HG03097 (cell line): ENCODE measurements around the gene ANKS3.

Experiments
- ATAC-seq: cut with Tn5 transposase; IDR thresholded peaks from one replicate; pipeline ENCODE4 v1.9.1; 2021; ENCODE audit not compliant: unreplicated experiment, low FRiP score

ANKS3 gene, protein sequence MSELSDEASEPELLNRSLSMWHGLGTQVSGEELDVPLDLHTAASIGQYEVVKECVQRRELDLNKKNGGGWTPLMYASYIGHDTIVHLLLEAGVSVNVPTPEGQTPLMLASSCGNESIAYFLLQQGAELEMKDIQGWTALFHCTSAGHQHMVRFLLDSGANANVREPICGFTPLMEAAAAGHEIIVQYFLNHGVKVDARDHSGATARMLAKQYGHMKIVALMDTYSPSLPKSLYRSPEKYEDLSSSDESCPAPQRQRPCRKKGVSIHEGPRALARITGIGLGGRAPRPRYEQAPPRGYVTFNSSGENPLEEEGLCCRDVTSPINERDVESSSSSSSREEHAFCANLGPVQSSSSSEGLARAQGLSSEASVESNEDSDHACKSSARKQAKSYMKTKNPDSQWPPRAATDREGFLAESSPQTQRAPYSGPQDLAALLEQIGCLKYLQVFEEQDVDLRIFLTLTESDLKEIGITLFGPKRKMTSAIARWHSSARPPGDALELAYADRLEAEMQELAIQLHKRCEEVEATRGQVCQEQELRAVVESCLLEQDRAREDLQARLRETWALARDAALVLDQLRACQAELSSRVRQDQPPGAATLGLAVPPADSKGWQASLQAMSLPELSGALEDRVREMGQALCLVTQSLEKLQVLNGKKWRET

DNA sequence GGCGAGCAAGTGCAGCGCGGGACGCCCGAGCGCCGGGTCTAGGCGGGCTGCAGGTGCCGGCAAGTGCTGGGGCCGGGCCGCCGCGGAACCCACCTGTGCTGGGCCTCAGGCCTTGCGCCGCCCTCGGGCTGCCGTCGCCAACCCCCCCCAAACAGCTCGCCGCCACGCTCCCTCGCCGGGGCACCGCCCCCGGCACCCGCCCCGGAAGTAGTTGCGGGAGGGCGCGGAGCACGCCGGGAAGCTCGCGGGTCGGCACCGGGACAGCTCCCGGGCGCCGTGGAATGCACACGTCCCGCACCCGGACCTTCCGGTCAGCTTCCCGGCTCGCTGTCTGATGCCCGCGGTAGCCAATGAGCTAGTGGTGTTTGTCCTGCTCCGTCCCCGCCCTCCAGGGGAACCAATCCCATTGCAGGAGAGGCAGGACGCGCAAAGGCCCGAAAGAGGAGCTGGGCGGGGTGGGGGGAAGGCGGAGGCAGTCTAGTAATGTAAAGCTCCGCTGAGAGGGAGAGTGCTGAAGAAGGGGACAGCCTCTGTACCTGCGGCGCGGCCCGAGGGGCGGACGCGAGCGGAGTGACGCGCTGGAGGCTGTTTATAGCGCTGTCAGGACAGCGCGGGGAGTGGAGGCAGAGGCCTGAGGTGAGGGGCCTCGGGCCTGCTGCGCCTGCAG lies at the start of gene ANKS3, which contains the start of gene DNAAF8:
ANKS3 (minus strand) TSS at position 209 of the 667 bp plus-strand sequence. CDS start 4,122 bp downstream, outside the sequence.
DNAAF8 (plus strand) TSS at position 475 of the 667 bp plus-strand sequence. CDS start 1,978 bp downstream, outside the sequence.
- peak; percentile 75 for ATAC-seq

DNA sequence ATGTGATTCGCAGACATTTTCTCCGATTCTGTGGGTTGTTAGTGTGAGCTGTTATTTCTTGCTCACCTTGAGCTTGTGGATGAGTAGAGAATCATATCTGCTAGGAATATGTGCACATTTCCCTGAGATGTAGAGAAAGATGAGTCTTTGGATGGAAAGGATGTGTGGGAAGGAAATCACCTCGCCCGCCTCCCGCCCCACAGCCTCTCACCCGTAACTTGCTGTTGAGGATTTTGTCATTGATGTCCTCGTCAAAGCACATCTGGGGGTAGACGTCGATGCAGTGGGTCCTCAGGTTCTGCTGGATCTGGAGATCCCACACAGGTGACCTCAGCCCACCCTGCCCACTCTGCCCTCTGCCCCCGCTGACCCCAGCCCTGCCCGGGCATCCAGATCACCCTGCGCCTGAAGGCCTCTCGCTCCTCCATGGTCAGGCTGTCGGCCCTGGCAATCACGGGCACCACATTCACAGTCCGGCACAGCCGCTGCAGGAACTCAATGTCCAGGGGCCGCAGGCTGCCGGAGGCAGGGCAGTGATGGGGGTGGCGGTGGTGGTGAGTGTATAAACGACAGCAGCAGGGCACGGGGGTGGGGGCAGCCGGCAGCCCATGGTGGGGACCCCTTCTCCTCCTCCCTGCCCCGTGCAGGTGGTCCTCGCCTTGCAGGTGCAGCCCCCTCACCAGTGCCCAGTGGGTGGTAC lies 49.3 kb upstream of the ANKS3 start:
- no peak for ATAC-seq

DNA sequence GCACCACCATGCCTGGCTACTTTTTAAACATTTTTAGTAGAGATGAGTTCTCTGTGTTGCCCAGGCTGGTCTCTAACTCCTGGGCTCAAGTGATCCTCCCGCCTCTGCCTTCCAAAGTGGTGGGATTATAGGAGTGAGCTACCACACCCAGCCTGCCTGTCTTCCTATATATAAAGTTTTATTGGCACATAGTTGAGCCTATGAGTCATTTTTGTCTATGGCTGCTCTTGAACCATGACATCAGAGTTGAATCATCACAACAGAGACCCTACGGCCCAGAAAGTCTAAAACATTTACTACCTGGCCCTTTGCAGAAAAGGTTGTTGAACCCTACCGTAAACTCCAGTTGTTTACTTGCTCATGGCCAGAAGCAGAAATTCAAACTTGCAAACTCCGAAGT lies 46.2 kb upstream of the ANKS3 start:
- ATAC-seq, result no peak

DNA sequence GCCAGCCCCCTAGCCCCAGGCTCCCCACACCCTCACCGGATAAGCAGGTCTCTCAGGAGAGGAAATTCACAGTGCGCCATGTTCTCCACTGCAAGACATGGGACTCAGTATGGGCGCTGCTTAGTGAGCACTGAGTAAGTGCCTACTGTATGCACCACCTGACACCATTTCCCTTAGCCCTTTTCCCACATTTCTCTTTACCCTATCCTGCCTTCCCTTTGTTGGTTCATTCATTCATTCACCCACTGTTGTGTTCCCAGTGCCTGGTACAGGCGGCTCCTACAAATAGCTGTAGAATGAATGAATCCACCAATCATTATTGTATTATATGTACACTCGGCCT lies 44.0 kb upstream of the ANKS3 start:
- ATAC-seq, result no peak

DNA sequence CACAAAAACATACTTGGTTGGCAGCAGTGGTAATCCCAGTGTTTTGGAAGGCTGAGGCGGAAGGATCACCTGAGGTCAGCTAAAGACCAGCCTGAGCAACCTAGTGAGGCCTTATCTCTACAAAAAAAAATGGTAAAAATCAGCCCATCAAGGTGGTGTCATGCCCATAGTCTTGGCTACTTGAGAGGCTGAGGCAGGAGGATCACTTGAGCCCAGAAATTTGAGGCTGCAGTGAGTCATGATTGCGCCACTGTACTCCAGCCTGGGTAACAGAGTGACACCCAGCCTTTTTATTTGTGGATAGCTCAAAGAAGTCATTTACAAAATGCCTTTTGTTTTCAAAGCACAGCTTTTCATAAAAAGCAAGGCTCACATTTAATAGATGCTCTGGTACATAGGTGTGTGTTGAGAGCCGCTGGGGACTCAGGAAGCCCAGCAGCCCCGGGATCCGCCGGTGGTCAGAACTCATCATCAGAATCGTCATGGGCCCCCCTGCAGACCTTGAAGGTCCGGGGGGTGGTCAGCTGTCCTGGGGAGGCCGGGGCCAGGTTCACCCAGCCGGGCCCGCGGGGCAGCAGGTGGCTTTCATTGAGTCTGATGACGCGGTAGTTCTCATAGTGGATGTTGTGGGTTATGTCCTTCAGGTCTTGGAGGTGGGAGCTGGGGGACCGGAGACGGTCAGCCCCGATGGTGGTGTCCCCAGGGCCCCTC lies 43.4 kb upstream of the ANKS3 start:
- ATAC-seq, result no peak

DNA sequence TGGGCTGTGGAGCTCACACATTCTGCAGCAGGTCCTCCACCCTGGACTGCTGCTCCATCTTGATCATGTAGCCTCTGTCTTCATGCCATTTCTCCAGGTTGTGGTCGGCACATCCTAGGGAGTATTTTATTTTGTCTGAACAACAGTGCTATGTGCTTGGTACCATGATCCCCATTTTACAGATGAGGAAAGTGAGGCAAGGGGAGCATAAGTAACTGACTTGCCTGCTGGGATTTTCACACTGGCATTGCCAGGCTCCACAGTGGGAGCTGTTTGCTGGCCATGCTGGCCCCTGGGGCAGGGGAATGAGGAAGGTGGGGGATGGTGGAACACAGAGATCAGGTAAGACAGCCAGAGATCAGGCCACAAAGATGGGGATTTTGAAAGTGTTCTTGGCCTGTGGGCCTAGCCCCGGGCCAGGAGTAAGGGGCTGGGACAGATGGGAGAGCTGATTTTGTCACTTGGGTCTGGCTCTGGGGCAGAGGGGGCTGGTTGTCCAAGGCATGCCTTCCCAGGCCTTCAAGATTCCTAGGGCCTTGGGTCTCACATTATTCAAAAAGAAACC lies 42.2 kb upstream of the ANKS3 start:
- no peak for ATAC-seq

DNA sequence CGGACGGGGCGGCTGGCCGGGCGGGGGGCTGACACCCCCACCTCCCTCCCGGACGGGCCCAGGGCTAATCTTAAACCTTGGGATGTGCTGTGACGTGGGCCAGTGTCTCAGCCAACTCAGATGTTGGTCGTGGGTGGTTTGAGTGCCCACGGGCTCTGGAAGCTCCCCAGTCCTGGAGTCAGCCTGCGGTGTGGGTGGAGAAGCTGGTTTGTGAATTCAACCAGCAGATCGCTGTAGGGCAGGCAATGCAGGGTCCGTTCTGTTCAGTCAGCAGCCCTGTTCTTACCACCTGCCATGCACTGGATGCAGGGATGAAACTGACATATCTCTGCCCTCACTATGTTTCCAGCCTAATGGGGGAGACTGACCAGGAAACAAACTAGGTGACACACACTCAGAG lies 40.9 kb upstream of the ANKS3 start:
- ATAC-seq, result no peak

DNA sequence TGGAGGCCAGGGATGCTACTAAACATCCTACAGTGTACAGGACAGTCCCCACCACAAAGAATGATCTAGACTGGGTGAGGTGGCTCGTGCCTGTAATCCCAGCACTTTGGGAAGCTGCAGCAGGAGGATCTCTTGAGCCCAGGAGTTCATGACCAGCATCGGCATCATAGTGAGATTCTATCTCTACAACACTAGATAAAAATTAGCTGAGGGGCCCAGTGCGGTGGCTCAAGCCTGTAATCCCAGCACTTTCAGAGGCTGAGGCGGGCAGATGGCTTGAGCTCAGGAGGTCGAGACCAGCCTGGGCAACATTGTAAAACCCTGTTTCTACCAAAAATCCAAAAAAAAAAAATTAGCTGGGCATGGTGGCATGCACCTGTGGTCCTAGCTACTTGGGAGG lies 38.3 kb upstream of the ANKS3 start:
- no peak for ATAC-seq

DNA sequence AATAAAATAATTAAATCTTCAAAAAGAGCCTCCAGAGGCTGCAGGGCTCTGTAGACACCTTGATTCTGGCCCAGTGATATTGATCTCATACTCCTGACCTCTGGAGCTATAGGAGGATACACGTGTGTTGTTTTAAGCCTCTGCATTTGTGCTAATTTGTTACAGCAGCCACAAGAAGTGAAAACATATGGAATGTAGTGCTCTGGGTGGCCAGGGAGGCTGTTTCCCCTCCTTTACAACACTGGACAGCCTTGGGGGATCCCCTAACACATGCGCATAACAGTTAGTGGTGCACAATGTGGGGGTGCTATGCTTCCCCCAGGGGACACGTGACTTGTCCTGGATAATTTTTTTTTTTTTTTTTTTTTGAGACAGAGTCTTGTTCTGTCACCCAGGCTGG lies 37.6 kb upstream of the ANKS3 start:
- ATAC-seq, result no peak

DNA sequence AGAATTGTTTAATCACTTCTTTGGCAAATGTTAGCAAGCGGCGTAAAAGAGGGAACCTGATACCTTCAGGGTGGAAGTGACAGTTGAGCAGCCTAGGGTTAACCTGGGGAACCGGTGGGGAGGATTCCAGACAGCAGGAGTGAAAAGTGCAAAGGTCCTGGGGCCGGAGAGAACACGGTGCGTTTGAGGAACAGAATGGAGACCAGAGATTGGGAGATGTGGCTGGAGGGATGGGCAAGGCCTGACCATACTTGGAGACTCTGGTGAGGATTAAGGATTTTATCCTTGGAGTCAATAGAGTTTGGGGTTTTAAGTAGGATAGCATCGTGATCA lies 35.2 kb upstream of the ANKS3 start:
- no peak for ATAC-seq

DNA sequence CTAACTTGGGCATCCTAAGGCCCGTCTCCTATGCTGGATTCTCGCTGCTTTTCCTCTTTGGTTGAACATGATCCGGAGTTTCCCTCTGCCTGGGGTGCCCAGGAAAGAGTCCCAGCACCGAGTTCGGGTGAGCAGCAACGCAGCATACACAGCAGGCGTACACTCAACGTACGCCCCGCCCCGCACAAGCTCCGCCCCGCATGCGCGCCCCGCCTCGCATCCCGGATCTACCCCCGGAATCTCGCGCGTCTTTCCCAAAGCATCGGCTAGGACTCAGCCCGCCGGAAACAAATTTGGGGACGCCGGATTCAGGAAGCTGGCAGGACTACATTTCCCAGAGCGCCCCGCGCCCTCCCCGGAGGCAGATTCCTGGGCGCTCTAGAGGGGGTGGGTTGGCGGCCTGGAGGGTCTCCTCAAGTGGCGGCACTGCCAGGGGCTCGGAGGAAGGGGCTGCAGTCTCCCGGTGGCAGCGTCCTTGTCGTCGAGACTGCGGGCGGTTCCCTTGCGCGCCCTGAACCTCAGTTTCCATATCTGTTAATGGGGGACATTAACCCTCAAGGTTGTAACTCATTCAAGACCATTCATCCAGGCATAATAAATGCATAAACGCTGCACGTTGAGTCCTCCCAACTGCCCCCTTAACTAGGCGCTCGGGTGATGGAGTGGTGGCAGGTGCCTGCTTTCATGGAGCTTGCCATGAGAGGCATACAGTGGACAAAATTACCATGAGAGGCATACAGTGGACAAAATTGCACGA lies 34.7 kb upstream of the ANKS3 start:
- ATAC-seq, result peak; percentile 57

DNA sequence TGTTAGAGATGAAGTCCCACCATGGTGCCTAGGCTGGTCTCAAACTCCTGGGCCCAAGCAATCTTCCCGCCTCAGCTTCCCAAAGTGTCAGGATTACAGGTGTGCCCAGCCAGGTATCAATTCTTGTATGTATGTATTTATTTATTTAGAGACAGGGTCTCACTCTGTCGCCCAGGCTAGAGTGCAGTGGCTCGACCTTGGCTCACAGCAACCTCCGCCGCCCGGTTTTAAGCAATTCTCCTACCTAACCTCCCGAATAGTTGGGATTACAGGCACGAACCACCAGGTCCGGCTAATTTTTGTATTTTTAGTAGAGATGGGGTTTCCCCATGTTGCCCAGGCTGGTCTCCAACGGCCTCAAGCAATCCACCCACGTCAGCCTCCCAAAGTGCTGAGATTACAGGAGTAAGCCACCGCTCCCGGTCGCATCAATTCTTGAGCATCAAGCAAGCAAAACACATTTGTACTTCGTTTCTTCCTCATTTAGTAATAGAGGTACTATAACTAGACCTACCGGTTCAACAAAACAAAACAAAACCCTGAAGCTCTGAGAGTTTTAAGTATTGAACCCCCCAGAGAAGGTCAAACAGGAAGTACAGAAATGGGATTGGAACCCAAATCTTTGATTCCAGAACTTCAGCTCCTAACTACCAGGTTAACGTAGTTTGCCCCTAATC lies 33.9 kb upstream of the ANKS3 start:
- peak; percentile 1 for ATAC-seq

DNA sequence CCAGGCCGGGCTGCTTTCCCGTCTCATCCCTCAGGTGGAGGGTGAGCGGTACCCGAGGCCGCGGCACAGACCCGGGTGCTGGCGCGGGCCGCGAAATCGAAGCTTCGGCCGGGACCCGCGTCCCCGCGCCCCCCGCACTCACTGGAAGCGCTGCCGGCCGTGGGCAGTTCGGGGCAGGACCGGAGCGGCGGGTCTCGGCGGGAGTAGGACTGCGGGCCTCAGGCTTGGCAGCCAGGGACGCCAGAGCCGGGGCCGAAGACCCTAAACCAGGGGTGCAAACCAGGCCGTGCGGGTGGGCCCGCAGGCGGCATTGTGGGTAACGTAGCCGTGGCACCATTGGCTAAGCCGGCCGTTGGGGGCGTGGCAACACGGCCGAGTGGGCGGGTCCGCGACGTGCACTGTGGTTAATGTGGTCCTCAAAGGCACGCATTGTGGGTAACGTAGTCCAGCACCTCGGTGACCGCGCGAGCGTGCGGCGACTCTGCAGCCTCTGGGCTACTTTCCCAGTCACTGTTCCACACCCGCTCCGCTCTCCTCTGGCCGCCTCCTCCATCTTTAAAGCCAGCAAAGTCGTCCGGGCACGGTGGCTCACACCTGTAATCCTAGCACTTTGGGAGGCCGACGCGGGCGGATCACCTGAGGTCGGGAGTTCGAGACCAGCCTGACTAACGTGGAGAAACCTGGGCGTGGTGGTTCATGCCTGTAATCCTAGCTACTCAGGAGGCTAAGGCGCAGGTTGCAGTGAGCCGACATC lies 33.0 kb upstream of the ANKS3 start, which contains the start of gene ZNF500:
ZNF500 (minus strand) TSS at position 288 of the 754 bp plus-strand sequence. CDS start 1,184 bp downstream, outside the sequence.
- peak; percentile 79 for ATAC-seq

DNA sequence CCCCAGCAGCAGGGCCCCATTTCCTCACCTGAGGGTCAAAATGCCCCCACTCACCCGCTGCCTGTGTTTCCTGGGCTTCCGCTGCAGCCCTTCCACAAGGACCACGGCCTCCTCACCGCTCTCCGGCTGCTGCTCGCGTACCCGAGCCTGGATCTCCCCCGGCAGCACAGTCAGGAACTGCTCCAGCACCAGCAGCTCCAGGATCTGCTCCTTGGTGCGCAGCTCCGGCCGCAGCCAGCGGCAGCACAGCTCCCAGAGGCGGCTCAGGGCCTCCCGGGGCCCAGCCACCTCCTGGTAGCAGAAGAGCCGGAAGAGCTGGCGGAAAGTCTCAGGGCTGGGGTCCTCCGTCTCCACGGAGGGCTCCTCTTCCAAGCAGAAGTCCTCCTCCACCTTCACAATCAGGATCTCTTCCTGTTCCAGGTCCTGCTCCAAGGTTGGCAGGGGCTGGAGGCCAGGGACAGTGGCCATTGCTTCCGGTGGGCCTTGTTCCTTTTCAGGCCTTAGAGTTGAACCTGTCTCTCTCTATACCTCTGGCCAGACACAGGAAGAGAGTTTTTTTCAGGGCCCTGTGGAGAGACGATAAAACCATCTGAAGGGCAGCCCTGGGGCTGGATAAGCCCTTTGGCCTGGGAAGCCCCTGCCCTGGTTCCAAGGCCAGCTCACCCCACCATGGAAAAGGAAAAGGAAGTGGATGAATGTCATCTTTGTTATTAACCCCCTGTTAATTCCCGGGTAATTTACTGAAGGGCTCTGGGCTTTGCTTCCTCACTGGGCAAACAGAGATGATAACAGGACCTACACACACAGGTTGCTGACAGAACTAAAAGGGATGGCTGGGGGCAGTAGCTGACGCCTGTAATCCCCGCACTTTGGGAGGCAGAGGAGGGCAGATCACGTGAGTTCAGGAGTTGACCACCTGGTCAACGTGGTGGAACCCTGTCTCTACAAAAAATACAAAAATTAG lies 31.7 kb upstream of the ANKS3 start:
- ATAC-seq, result no peak

DNA sequence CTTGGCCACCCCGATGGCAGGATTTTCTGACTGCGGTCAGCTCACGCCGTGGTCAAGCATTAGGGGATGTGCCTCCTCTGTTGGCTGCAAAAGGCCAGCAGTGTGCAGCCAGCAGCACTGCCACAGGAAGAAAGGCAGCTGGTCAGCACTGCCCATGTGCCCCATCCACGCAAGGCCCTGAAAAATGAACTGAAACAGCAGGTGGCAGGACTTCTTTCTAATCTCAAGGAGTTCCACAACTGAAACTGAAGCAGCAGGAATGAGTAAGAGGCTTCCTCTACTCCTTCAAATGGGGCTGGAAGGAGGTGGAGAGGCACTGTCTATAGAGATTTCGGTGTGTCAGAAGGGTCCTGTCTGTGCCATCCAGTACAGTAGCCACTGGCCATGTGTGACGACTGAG lies 29.7 kb upstream of the ANKS3 start:
- no peak for ATAC-seq

DNA sequence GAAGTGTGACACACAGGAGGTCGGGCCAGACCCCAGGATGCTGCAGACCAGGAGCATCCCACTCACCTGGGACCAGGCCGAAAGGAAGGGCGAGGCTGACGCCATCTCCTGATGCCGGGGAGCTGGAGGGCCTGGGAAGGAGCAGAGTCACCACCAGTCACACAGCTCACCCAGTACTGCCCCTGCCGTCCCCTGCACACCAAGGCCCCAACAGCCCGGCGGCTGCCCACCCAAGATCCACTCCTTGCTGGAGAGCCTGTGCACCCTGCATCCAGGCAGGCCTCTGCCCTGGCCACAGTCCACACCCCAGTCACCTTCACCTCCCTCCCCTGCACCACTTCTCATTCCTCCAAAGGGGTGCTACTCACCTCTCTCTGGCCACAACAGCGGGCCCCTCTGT lies 28.1 kb upstream of the ANKS3 start:
- no peak for ATAC-seq
